Right atrium auricular region (tissue), 2 donors: Measurements from ENCODE around the gene HOXA1. TPM values are rescaled to one million over a fixed set of nuclear protein-coding genes. Genes with fewer than 3 reads are reported as not detected.

Experiments used
- DNase-seq: peaks from one replicate; pipeline ENCODE4 v3.0.0-alpha.2; 2019; ENCODE audit warnings: low spot score
- H3K27ac ChIP-seq, 2 donors: fragments of 200-600 bp; sonication (generic); 1 replicate in 1 of 2; 2 replicates in 1 of 2; pipeline ENCODE4 v1.5.1; 2016 to 2019
- H3K27me3 ChIP-seq, 2 donors: fragments of 200-600 bp; sonication (generic); one replicate each; pipeline versions ENCODE4 v1.5.1 to v1.6.0; 2017 to 2019
- H3K36me3 ChIP-seq: fragments of 200-600 bp; sonication (generic); one replicate; pipeline ENCODE4 v1.5.1; 2016
- H3K4me1 ChIP-seq, 2 donors: fragments of 200-600 bp; sonication (generic); one replicate each; pipeline versions ENCODE4 v1.5.1 to v1.6.0; 2017 to 2019
- H3K4me3 ChIP-seq, 2 donors: fragments of 200-600 bp; sonication (generic); 1 replicate in 1 of 2; 2 replicates in 1 of 2; pipeline ENCODE4 v1.5.1; 2017 to 2019; ENCODE audit warnings: mild to moderate bottlenecking in 1 of 2, moderate library complexity in 1 of 2
- H3K9me3 ChIP-seq, 2 donors: fragments of 200-600 bp; sonication (generic); one replicate each; pipeline ENCODE4 v1.5.1; 2019
- CTCF ChIP-seq, 2 donors: fragments of 200-600 bp; sonication (generic); IDR thresholded peaks; one replicate each; pipeline ENCODE4 v1.5.1; 2019; ENCODE audit warnings: antibody characterized with exemption in 2 of 2
- total RNA-seq, 2 donors: library from RNA; depleted of rRNA; stranded (reverse); fragments of >200 nt; gene quantifications; one replicate each; pipeline ENCODE4 v1.1.0, GENCODE V29; 2016

HOXA1 gene
- total RNA-seq, 2 donors from 2014 or later = 0.20 TPM; not detected in 1

GRCh38 chr7:27099453-27100370 lies 3.9 kb upstream of the HOXA1 start:
- Histone ChIP-seq H3K27ac (no peak overlapping the region), H3K4me1 (peaks cover 0 to 49% of the 10 kb centered on the region in 2 donors), H3K27me3 (peaks cover 39 to 72% of the 10 kb centered on the region in 2 donors), H3K36me3 (no peaks in the 10 kb centered on the region), H3K4me3 (no peak overlapping the region), H3K9me3 (no peaks in the 10 kb centered on the region)
- DNase-seq = no peak
- TF ChIP-seq CTCF (IDR thresholded peaks at IDR 0.05) = no peak

GRCh38 chr7:27098578-27099451 lies 3.0 kb upstream of the HOXA1 start:
- peaks cover 40 to 67% of the 10 kb centered on the region in 2 donors for H3K27me3 ChIP-seq
- peaks cover 0 to 49% of the 10 kb centered on the region in 2 donors for H3K4me1 ChIP-seq
- H3K36me3 ChIP-seq = no peaks in the 10 kb centered on the region
- H3K27ac ChIP-seq = peak overlapping the region in 1 of 2 donors; percentile 40
- TF ChIP-seq CTCF (IDR thresholded peaks at IDR 0.05) = no peak
- H3K4me3 ChIP-seq = peak overlapping the region in 1 of 2 donors; percentile 10
- no peak for DNase-seq
- H3K9me3 ChIP-seq = no peaks in the 10 kb centered on the region

- no peak for DNase-seq
- Histone ChIP-seq H3K27ac (peak overlapping the region in 1 of 2 donors; percentile 40), H3K4me3 (peak overlapping the region in 1 of 2 donors; percentile 10), H3K36me3 (no peaks in the 10 kb centered on the region), H3K27me3 (peaks cover 36 to 61% of the 10 kb centered on the region in 2 donors), H3K4me1 (peaks cover 0 to 49% of the 10 kb centered on the region in 2 donors), H3K9me3 (no peaks in the 10 kb centered on the region)
- TF ChIP-seq CTCF (IDR thresholded peaks at IDR 0.05) = no peak
These were observed 2.1 kb upstream of the HOXA1 start for GRCh38 chr7:27097686-27098577.

- DNase-seq = no peak
- Histone ChIP-seq H3K27me3 (peaks cover 32 to 54% of the 10 kb centered on the region in 2 donors), H3K4me1 (peaks cover 0 to 42% of the 10 kb centered on the region in 2 donors), H3K4me3 (peak overlapping the region; percentile 58 to 65), H3K9me3 (no peaks in the 10 kb centered on the region), H3K36me3 (no peaks in the 10 kb centered on the region), H3K27ac (peak overlapping the region; percentile 68 to 85)
- TF ChIP-seq CTCF (IDR thresholded peaks at IDR 0.05) = no peak
These were observed 1.1 kb upstream of the HOXA1 start for GRCh38 chr7:27096768-27097514.
